Keratinocyte (primary cell): Measurements from ENCODE around the gene PIR. TPM values are rescaled to one million over a fixed set of nuclear protein-coding genes. Genes with fewer than 3 reads are reported as not detected.

Source experiments
- DNase-seq: peaks from one replicate; pipeline ENCODE4 v3.0.0-alpha.2; 2011; ENCODE audit warnings: low read depth, missing footprints, low spot score
- FAIRE-seq: peaks from 2 replicates; lab custom pipeline; 2011; peaks lifted over from hg19 to GRCh38; lab: Jason Lieb, UNC
- H2AFZ ChIP-seq: 2 replicates; pipeline ENCODE4 v1.6.0; 2012; ENCODE audit warnings: low read length, control low read depth, inconsistent platforms; ENCODE audit not compliant: control insufficient read depth
- H3K27ac ChIP-seq: 2 replicates; pipeline ENCODE4 v1.5.1; 2011; ENCODE audit warnings: low read length; ENCODE audit not compliant: control insufficient read depth, insufficient read depth
- H3K27me3 ChIP-seq: 3 replicates; pipeline ENCODE4 v1.6.0; 2011; ENCODE audit warnings: low read length; ENCODE audit not compliant: control insufficient read depth, insufficient read depth; ENCODE audit errors: extremely low read depth
- H3K36me3 ChIP-seq, 2 experiments: 2 replicates in 1 of 2; 3 replicates in 1 of 2; pipeline ENCODE4 v1.5.1; 2011; ENCODE audit warnings: low read length in 2 of 2, mild to moderate bottlenecking in 1 of 2; ENCODE audit not compliant: control insufficient read depth in 2 of 2, insufficient read depth in 2 of 2; ENCODE audit errors: extremely low read depth in 1 of 2
- H3K4me1 ChIP-seq: 3 replicates; pipeline ENCODE4 v1.5.1; 2011; ENCODE audit warnings: low read length; ENCODE audit not compliant: control insufficient read depth, insufficient read depth; ENCODE audit errors: extremely low read depth
- H3K4me2 ChIP-seq: 3 replicates; pipeline ENCODE4 v1.6.0; 2011; ENCODE audit warnings: low read depth, low read length; ENCODE audit not compliant: control insufficient read depth, insufficient read depth; ENCODE audit errors: extremely low read depth
- H3K4me3 ChIP-seq, 3 experiments: fragments of 200-600 bp in 1 of 3; sonication (generic) in 1 of 3; 2 replicates in 2 of 3; 3 replicates in 1 of 3; pipeline ENCODE4 v1.5.1; 2011 to 2016; ENCODE audit warnings: low read length in 3 of 3, mild to moderate bottlenecking in 3 of 3, control low read depth in 2 of 3, inconsistent platforms in 1 of 3, low read depth in 1 of 3, mixed read lengths in 1 of 3, mixed run types in 1 of 3, moderate library complexity in 1 of 3; ENCODE audit not compliant: control insufficient read depth in 2 of 3, insufficient read depth in 2 of 3; ENCODE audit errors: extremely low read depth in 1 of 3
- H3K79me2 ChIP-seq: 2 replicates; pipeline ENCODE4 v1.6.0; 2012; ENCODE audit warnings: low read length; ENCODE audit not compliant: control insufficient read depth, insufficient read depth
- H3K9ac ChIP-seq: 3 replicates; pipeline ENCODE4 v1.6.0; 2011; ENCODE audit warnings: low read length; ENCODE audit not compliant: control insufficient read depth, insufficient read depth; ENCODE audit errors: extremely low read depth
- H3K9me1 ChIP-seq: 3 replicates; pipeline ENCODE4 v1.6.0; 2011; ENCODE audit warnings: low read length; ENCODE audit not compliant: control insufficient read depth, insufficient read depth; ENCODE audit errors: extremely low read depth
- H3K9me3 ChIP-seq: 2 replicates; pipeline ENCODE4 v1.5.1; 2012; ENCODE audit warnings: low read depth, low read length; ENCODE audit not compliant: control insufficient read depth
- H4K20me1 ChIP-seq: 3 replicates; pipeline ENCODE4 v1.6.0; 2011; ENCODE audit warnings: low read length; ENCODE audit not compliant: control insufficient read depth, insufficient read depth; ENCODE audit errors: extremely low read depth
- EZH2 ChIP-seq: IDR thresholded peaks from one replicate; pipeline ENCODE4 v1.6.1; 2012; ENCODE audit warnings: inconsistent platforms, mild to moderate bottlenecking, low read length, moderate library complexity
- dilution Hi-C: fragments of 300-500 bp; cut with MboI; formaldehyde crosslinking; loops from one replicate; pipeline ENCODE4 v1.7.0; 2020; ENCODE audit warnings: low sequenced_read_pairs; ENCODE audit not compliant: extremely low pct_ligation_motif_present
- polyA plus RNA-seq, 5 experiments: library from polyadenylated mRNA; depleted of rRNA in 3 of 5; stranded (reverse) in 3 of 5; stranded (forward) in 1 of 5; unstranded in 1 of 5; fragments of >200 nt; gene quantifications; 1 replicate in 1 of 5; 2 replicates in 3 of 5; 3 replicates in 1 of 5; pipeline versions ENCODE4 v1.2.1 to v1.2.3, GENCODE V29; 2011 to 2012; ENCODE audit warnings: missing spikeins in 2 of 5, low read depth in 1 of 5, low replicate concordance in 1 of 5
- TF ChIP-seq, protein P1 (sequence below), 3 experiments: IDR thresholded peaks in 1 of 3; conservative IDR thresholded peaks in 1 of 3; optimal IDR thresholded peaks in 1 of 3; 2 replicates in 2 of 3; 3 replicates in 1 of 3; pipeline versions ENCODE3 to v1.5.1; 2011; ENCODE audit warnings: low read length in 3 of 3, mild to moderate bottlenecking in 3 of 3, moderate library complexity in 2 of 3, control low read depth in 1 of 3, inconsistent platforms in 1 of 3; ENCODE audit not compliant: insufficient read depth in 2 of 3; ENCODE audit errors: extremely low read depth in 1 of 3

PIR gene
- polyA plus RNA-seq, 1 donor (not counting 4 experiments of a cell fraction or from before 2014, with no cell fraction given) = 23.2 TPM

DNA sequence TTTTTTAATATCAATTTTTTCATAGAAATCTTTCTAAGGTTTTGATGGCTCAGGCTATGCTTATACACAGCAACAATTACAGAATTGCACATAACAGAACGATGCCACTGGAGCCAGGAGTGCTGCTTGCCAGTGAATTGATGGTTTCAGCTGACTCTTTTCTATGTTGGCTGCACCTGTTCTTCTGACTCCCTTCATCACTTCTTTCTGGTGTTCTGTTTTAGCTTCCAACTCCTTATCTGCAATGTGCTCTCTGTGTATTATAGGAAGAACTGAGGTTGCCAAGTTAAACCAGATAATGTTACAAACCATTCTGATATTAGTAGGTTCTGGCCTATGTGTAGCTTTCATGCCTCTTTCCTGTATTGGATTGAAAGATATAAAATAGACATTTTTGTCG, 97.3 kb downstream of the PIR start:
- Histone ChIP-seq H3K9me3 (no peaks in the 10 kb centered on the region), H3K27me3 (no peaks in the 10 kb centered on the region), H3K27ac (no peak overlapping the region), H3K9me1 (no peaks in the 10 kb centered on the region), H2AFZ (no peak overlapping the region), H3K9ac (no peak overlapping the region), H3K79me2 (no peaks in the 10 kb centered on the region), H3K4me1 (no peaks in the 10 kb centered on the region), H3K4me3 (no peak overlapping the region), H4K20me1 (no peaks in the 10 kb centered on the region), H3K36me3 (no peaks in the 10 kb centered on the region), H3K4me2 (no peak overlapping the region)
- FAIRE-seq (no peak), DNase-seq (no peak)
- no peak for TF ChIP-seq EZH2
- TF ChIP-seq, protein P1, sequence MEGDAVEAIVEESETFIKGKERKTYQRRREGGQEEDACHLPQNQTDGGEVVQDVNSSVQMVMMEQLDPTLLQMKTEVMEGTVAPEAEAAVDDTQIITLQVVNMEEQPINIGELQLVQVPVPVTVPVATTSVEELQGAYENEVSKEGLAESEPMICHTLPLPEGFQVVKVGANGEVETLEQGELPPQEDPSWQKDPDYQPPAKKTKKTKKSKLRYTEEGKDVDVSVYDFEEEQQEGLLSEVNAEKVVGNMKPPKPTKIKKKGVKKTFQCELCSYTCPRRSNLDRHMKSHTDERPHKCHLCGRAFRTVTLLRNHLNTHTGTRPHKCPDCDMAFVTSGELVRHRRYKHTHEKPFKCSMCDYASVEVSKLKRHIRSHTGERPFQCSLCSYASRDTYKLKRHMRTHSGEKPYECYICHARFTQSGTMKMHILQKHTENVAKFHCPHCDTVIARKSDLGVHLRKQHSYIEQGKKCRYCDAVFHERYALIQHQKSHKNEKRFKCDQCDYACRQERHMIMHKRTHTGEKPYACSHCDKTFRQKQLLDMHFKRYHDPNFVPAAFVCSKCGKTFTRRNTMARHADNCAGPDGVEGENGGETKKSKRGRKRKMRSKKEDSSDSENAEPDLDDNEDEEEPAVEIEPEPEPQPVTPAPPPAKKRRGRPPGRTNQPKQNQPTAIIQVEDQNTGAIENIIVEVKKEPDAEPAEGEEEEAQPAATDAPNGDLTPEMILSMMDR (optimal IDR thresholded peaks at IDR 0.05 in 1 of 3, IDR thresholded peaks at IDR 0.05 in 1 of 3, conservative IDR thresholded peaks at IDR 0.05 in 1 of 3; ENCODE audit: extremely low read depth in 1 of 3, insufficient read depth in 2 of 3, low read length in 3 of 3) = no peak
- dilution Hi-C loops = no loop called here

DNA sequence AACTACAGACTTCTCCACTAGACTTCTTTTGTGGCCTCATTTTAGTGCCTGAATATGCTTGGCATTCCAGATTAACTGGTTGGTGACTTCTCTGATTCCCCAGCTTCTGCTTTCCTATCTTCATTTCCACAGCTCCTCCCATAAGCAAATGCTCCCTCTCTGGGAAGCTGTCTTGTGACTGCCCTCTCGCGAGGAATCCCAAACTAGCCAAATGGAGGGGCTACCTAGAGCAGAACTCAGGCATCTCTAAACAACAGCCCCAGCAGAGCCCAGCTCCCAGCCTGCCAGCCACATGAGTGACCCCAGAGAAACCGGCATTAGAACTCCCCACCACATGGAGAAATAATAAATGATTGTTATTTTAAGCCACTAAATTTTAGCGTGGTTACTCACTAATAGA, 101.3 kb downstream of the PIR start:
- Histone ChIP-seq H3K4me3 (no peak overlapping the region), H3K4me1 (no peaks in the 10 kb centered on the region), H3K27ac (no peak overlapping the region), H2AFZ (no peak overlapping the region), H3K79me2 (no peaks in the 10 kb centered on the region), H3K27me3 (no peaks in the 10 kb centered on the region), H3K9ac (no peak overlapping the region), H3K36me3 (no peaks in the 10 kb centered on the region), H3K4me2 (no peak overlapping the region), H3K9me1 (no peaks in the 10 kb centered on the region), H3K9me3 (no peaks in the 10 kb centered on the region), H4K20me1 (no peaks in the 10 kb centered on the region)
- dilution Hi-C loops = no loop called here
- no peak for FAIRE-seq
- TF ChIP-seq, protein P1 (optimal IDR thresholded peaks at IDR 0.05 in 1 of 3, IDR thresholded peaks at IDR 0.05 in 1 of 3, conservative IDR thresholded peaks at IDR 0.05 in 1 of 3; ENCODE audit: extremely low read depth in 1 of 3, insufficient read depth in 2 of 3, low read length in 3 of 3) = no peak
- TF ChIP-seq EZH2 = no peak
- DNase-seq = no peak
